Breast epithelium (tissue), 4 donors: ENCODE measurements around the gene FAM47E. TPM values are rescaled to one million over a fixed set of nuclear protein-coding genes. Genes with fewer than 3 reads are reported as not detected.

ENCODE experiments used
- DNase-seq, 2 donors: peaks; one replicate each; pipeline ENCODE4 v3.0.0-alpha.2; 2019; ENCODE audit warnings: low spot score in 2 of 2
- H3K27ac ChIP-seq, 2 donors: fragments of 200-600 bp; sonication (generic) in 1 of 2; one replicate each; pipeline ENCODE4 v1.5.1; 2016 to 2019; ENCODE audit warnings: mild to moderate bottlenecking in 1 of 2
- H3K27me3 ChIP-seq, 2 donors: fragments of 200-600 bp; sonication (generic) in 1 of 2; one replicate each; pipeline versions ENCODE4 v1.5.1 to v1.6.0; 2017 to 2019; ENCODE audit warnings: control low read depth in 1 of 2, mild to moderate bottlenecking in 1 of 2
- H3K36me3 ChIP-seq: fragments of 200-600 bp; one replicate; pipeline ENCODE4 v1.5.1; 2019
- H3K4me1 ChIP-seq, 2 donors: fragments of 200-600 bp; sonication (generic); one replicate each; pipeline ENCODE4 v1.5.1; 2016 to 2019; ENCODE audit warnings: control low read depth in 1 of 2
- H3K4me3 ChIP-seq, 3 donors: fragments of 200-600 bp; sonication (generic); 1 replicate in 2 of 3; 2 replicates in 1 of 3; pipeline ENCODE4 v1.5.1; 2016 to 2019; ENCODE audit warnings: mild to moderate bottlenecking in 3 of 3, moderate library complexity in 2 of 3
- H3K9me3 ChIP-seq, 2 donors: fragments of 200-600 bp; sonication (generic) in 1 of 2; one replicate each; pipeline ENCODE4 v1.5.1; 2016 to 2019; ENCODE audit warnings: control low read depth in 1 of 2
- CTCF ChIP-seq, 3 donors: fragments of 450-650 bp; IDR thresholded peaks; one replicate each; pipeline ENCODE4 v1.5.1; 2016 to 2017; ENCODE audit warnings: antibody characterized with exemption in 3 of 3, mild to moderate bottlenecking in 3 of 3, moderate library complexity in 3 of 3
- POLR2A ChIP-seq: fragments of 450-650 bp; IDR thresholded peaks from one replicate; pipeline ENCODE4 v1.6.1; 2016; ENCODE audit warnings: antibody characterized with exemption, mild to moderate bottlenecking, moderate library complexity
- POLR2AphosphoS5 ChIP-seq, 3 donors: sonication (generic); formaldehyde crosslinking; IDR thresholded peaks; one replicate each; pipeline ENCODE4 v1.6.1; 2017; ENCODE audit warnings: antibody characterized with exemption in 3 of 3
- intact Hi-C: fragments of 100-400 bp; cut with DNase I; formaldehyde crosslinking; loops from one replicate; pipeline ENCODE4 v1.15.1; 2023; ENCODE audit warnings: low total_unique reads
- total RNA-seq, 3 donors: library from RNA; depleted of rRNA; stranded (reverse); fragments of >200 nt; gene quantifications; one replicate each; pipeline ENCODE4 v1.1.0, GENCODE V29; 2016

FAM47E gene
- total RNA-seq, 3 donors from 2014 or later, result 6.1 to 17.9 (median 9.5) TPM

- no peak for TF ChIP-seq POLR2AphosphoS5 (IDR thresholded peaks at IDR 0.05)
- no peak for DNase-seq
- no peak overlapping the region for H3K4me3 ChIP-seq
- H3K4me1 ChIP-seq, result peaks cover 2 to 10% of the 10 kb centered on the region in 2 donors
- intact Hi-C loops, result no loop called here
- H3K27me3 ChIP-seq, result no peaks in the 10 kb centered on the region
- no peaks in the 10 kb centered on the region for H3K9me3 ChIP-seq
- no peaks in the 10 kb centered on the region for H3K36me3 ChIP-seq
- H3K27ac ChIP-seq, result peak overlapping the region; percentile 98 to 99
Observed at GRCh38 chr4:76216975-76217814, 34.3 kb upstream of the FAM47E start.

DNA sequence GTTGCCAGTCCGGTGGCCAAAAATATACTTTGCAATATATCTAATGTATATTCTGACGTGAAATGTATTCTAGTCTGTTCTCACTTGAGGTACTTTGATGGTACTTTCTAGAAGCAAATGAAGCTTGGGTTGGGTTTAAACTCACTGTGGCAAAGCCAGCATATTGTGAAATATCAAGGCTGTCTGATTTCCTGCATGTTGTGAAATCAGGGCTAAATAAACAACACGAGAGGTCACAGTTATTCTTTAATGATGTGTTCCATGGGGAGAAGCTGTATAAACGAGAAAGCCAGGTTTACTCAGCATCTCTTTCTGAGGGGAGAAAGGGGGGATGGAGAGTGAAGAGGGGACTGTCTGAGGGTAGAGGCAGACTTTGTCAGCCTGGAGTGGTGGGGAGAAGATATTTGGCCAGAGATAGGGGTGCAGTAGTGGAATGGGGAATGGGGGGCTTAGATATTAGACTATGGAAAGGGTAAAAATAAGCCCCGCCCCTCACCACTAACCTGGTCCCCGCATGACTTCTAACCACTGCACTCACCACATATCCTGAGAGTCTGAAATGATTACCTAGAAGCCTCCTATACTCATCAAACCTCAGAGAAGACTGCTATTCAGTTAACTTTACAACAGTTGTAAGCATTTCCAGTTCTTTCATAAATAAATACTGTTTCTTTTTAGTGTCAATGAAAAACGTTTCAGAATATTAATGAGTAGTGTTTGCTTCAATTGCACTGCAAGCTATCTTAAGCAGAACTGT, 32.0 kb upstream of the FAM47E start:
- intact Hi-C loops, result no loop called here
- no peak for DNase-seq
- no peak overlapping the region for H3K4me3 ChIP-seq
- TF ChIP-seq POLR2AphosphoS5 (IDR thresholded peaks at IDR 0.05) (peak in 2 of 3 donors; percentile 71 to 72), POLR2A (no peak)
- H3K27me3 ChIP-seq, result no peaks in the 10 kb centered on the region
- no peaks in the 10 kb centered on the region for H3K36me3 ChIP-seq
- H3K9me3 ChIP-seq, result no peaks in the 10 kb centered on the region
- H3K27ac ChIP-seq, result peak overlapping the region; percentile 27 to 59
- H3K4me1 ChIP-seq, result peaks cover 2 to 10% of the 10 kb centered on the region in 2 donors

DNA sequence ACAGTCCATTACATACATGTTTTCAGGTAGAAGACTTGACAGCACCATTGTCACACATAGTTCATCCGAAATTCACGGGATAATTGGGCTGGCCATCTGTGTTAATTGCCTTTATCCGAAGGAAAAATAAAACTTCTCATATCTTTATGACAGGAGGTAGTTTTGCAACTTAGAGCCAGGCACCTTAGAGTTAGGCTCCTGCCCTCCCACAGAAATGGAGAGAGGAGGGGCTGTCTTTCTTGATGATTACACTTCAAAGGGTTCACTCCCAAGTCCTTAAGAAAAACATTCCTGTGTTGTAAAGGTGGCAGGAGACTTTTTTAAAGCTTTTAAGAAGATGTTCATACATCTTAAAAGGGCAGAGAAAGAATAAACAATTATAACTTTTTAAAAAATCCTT, 27.4 kb upstream of the FAM47E start:
- H3K4me3 ChIP-seq, result no peak overlapping the region
- no peaks in the 10 kb centered on the region for H3K9me3 ChIP-seq
- H3K36me3 ChIP-seq, result no peaks in the 10 kb centered on the region
- DNase-seq, result no peak
- H3K27me3 ChIP-seq, result no peaks in the 10 kb centered on the region
- intact Hi-C loops, result no loop called here
- no peak for TF ChIP-seq POLR2A
- TF ChIP-seq CTCF (IDR thresholded peaks at IDR 0.05), result no peak
- no peak for TF ChIP-seq POLR2AphosphoS5 (IDR thresholded peaks at IDR 0.05)
- no peaks in the 10 kb centered on the region for H3K4me1 ChIP-seq
- H3K27ac ChIP-seq, result no peak overlapping the region

- TF ChIP-seq CTCF (IDR thresholded peaks at IDR 0.05), result no peak
- no peak for TF ChIP-seq POLR2A
- no peak for TF ChIP-seq POLR2AphosphoS5 (IDR thresholded peaks at IDR 0.05)
- no peak overlapping the region for H3K27ac ChIP-seq
- H3K27me3 ChIP-seq, result no peaks in the 10 kb centered on the region
- intact Hi-C loops, result no loop called here
- no peaks in the 10 kb centered on the region for H3K36me3 ChIP-seq
- H3K4me3 ChIP-seq, result no peak overlapping the region
- H3K4me1 ChIP-seq, result no peaks in the 10 kb centered on the region
- H3K9me3 ChIP-seq, result no peaks in the 10 kb centered on the region
- DNase-seq, result no peak
Observed at GRCh38 chr4:76226418-76226817, 25.1 kb upstream of the FAM47E start.

DNA sequence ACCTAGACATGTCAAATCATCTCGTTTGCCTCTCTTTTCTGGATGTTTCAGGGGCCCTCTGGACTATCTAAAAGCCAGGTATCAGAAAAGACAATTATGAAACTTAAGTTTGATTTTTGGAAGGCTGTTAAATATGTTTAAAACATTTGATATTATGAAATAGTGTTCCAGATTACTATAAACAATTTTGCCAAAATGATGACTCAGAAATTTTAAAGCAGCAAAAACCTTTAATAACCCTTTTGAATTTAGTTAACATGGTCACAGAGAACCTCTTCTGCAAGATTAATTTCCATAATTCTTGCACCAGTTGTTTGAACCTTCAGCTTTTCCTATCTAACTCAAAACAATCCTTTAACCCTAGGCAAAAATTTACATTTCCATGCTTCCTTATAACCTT, 18.8 kb upstream of the FAM47E start:
- no peak for DNase-seq
- Histone ChIP-seq H3K4me1 (no peaks in the 10 kb centered on the region), H3K4me3 (no peak overlapping the region), H3K9me3 (no peaks in the 10 kb centered on the region), H3K27me3 (no peaks in the 10 kb centered on the region), H3K36me3 (no peaks in the 10 kb centered on the region), H3K27ac (no peak overlapping the region)
- no peak for TF ChIP-seq POLR2A
- no peak for TF ChIP-seq POLR2AphosphoS5 (IDR thresholded peaks at IDR 0.05)
- no peak for TF ChIP-seq CTCF (IDR thresholded peaks at IDR 0.05)
- intact Hi-C loops, result no loop called here

DNA sequence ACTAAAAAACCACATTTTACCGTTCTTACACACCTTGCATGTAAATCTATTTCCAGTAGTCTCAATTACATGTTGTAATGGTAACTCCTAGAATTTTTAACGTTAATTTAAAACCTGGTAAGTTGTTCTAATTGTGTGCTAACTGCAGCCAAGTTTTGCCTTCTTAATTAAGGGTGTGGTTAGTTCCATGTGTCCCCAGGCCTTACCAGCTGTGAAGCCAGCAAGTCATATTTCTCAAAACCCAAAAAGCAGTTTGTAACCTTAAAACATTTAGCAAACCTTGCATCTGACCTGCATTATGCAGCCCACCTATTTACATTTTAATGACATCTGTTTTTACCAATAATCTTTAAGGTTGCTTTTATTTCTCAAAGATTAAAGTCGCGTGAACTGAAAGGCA, 18.4 kb upstream of the FAM47E start:
- no peak overlapping the region for H3K4me3 ChIP-seq
- no peaks in the 10 kb centered on the region for H3K27me3 ChIP-seq
- DNase-seq, result no peak
- TF ChIP-seq POLR2A (no peak), POLR2AphosphoS5 (IDR thresholded peaks at IDR 0.05) (no peak), CTCF (IDR thresholded peaks at IDR 0.05) (no peak)
- H3K36me3 ChIP-seq, result no peaks in the 10 kb centered on the region
- H3K4me1 ChIP-seq, result no peaks in the 10 kb centered on the region
- intact Hi-C loops, result no loop called here
- peak overlapping the region in 1 of 2 donors; percentile 55 for H3K27ac ChIP-seq
- no peaks in the 10 kb centered on the region for H3K9me3 ChIP-seq
